Measurements from ENCODE around the gene KHDC4. TPM values are rescaled to one million over a fixed set of nuclear protein-coding genes. Genes with fewer than 3 reads are reported as not detected.

The KHDC4 gene
- total and polyA plus RNA-seq, 2 of the 13 experiments (the other 11 are each of a cell fraction or from before 2014, with no cell fraction given) = 33.5 to 92.0 TPM

GRCh38 chr1:155967341-155968050, 33.3 kb upstream of the KHDC4 start (continued):
- no peak for TF ChIP-seq ZNF646 (CRISPR knock-in tag; IDR thresholded peaks at IDR 0.05)
- no peak for TF ChIP-seq GTF3A (CRISPR knock-in tag; conservative IDR thresholded peaks at IDR 0.05)
- TF ChIP-seq PCBP1 (IDR thresholded peaks at IDR 0.05; ENCODE audit: borderline replicate concordance, low read depth, low read length) = 0 out of 2 replicates have a peak, but pooled peaks have one; percentile 62
- peak; percentile 84 for TF ChIP-seq ZNF263 (CRISPR knock-in tag; IDR thresholded peaks at IDR 0.05)
- TF ChIP-seq HMGXB4 (CRISPR knock-in tag; IDR thresholded peaks at IDR 0.05; ENCODE audit: borderline replicate concordance in 1 of 2, low read depth in 1 of 2) = peak; percentile 45 to 56; a peak in 2 of 4 replicates
- TF ChIP-seq AFF4 (CRISPR knock-in tag; IDR thresholded peaks at IDR 0.05) = no peak
- TF ChIP-seq SCMH1 (CRISPR knock-in tag; IDR thresholded peaks at IDR 0.05; ENCODE audit: borderline replicate concordance) = no peak
- TF ChIP-seq PRDM4 (CRISPR knock-in tag; IDR thresholded peaks at IDR 0.05; ENCODE audit: borderline replicate concordance) = no peak
- peak; percentile 62; the same call in 1 of the 2 replicates for TF ChIP-seq ZNF639 (CRISPR knock-in tag; conservative IDR thresholded peaks at IDR 0.05)
- no peak for TF ChIP-seq ZNF749 (CRISPR knock-in tag; IDR thresholded peaks at IDR 0.05; ENCODE audit: borderline replicate concordance)
- TF ChIP-seq ISX (CRISPR knock-in tag; conservative IDR thresholded peaks at IDR 0.05) = no peak
